HTERT RPE-1 (cell line): Measurements from ENCODE around the gene AP5S1.

Experiments
- in situ Hi-C: fragments of 300-500 bp; cut with MboI; formaldehyde crosslinking; loops from 4 replicates; pipeline ENCODE4 v1.14.3; 2020; ENCODE audit warnings: low sequenced_read_pairs

AP5S1 gene

DNA sequence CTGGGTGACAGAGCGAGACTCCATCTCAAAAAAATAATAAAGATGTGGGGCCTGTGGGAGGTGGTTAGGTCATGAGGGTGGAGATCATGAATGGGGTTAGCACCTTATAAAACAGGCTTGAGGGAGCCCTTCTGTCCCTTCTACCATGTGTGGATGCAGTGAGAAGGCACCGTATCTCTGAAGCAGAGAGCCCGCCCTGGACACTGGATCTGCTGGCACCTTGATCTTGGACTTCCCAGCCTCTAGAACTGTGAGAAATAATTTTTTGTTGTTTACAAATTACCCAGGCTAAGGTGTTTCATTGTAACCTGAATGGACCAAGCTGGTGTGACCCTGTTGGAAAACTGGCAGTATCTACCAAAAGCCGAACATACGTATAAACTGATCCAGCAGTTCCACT is 53.2 kb downstream of the AP5S1 start:
- in situ Hi-C loops, result no loop called here

DNA sequence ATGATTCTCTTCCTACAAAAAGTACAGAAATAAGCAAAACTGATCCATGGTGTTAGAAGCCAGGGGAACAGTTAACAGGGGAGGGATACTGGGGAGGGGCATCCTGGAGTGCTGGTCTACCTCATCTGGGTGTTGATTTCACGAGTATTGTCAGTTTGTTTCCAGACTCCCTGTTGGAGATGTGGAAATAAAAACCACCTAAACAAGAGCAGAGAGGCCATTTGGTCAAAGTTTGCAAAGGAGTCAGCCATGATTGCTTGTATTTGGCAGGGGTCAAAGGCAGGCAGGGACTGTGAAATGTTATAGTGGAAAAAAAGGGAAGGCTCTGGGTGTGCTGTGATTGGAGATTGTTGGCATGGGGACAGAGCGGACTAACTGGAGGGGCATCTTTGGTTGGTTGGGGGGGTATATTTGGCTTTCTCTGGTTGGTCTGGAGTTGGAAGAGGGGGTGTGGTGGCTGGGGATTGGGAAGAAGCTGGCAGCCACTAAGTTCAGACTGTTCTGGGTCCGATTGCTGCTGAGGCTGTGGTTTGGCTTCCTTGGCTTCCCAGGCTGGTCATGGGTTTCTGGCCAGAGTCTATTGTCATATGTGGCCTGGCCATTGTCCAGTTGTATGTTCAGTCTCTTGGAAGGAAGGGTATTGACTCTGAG is 54.0 kb downstream of the AP5S1 start:
- in situ Hi-C loops, result no loop called here

DNA sequence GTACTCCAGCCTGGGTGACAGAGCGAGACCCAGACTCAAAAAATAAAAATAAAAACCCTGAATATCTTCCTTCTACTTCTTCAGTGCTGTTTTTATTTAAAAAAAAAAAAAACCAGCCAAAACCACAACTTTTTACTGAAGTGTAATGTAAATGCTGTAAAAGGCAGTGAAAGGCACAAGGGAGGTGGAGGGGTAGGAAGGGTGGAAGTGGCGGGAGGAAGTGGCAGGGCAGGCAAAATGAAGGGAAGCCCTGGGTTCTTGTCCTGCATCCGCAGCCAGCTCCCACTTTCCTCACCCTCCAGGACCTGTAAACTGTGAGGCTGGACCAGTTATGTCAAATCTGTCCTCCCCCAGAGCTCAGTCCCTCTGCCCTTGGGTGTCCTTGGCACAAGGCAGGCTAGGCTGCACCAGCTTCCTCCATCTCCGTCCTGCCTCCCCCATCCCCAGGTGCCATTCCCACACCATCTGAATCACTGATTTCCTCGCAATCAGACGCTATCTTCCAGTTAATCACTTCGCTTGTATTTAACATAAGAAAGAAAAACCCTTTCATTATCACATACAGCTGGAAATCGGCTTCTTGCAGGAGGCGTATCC is 55.1 kb downstream of the AP5S1 start:
- in situ Hi-C loops, result no loop called here

DNA sequence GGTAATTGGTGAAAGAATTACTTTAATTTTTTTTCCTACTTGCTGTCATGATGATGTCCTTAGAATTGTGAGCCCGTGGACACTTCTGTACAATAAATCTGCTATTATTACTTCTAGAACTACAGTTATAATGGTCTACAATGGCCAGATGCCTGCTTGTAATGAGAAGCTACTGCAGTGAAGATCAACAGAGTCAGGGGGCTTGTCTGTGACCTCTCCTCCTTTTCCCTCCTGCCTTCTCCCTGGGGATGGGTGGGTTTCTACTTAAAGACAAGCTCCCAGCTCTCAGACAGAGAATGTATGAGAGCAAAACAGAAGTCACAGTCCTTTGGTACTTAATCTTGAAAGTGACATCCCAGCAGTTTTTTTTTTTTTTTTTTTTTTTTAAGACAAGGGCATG is 55.7 kb downstream of the AP5S1 start:
- in situ Hi-C loops, result no loop called here

DNA sequence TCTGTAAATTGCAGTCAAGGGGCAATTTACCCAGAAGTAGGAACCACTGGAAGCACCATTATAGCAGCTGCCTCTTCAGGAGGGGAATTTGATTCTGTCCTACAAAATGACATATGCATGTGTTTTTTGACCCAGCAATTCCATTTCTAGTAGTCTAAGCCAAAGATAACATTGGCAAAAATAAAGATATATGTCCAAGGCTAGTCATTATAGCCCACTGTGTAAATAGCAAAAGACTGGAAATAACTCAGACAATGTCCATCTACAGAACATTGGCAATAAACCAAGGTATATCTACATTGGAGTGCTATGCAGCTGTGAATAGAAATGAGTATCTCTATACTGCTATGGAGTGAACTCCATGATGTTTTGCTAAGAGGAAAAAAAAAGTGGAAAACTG is 56.3 kb downstream of the AP5S1 start:
- in situ Hi-C loops, result no loop called here
